Dermis lymphatic vessel endothelial cell (primary cell): Measurements from ENCODE around the gene SERTM1. TPM values are rescaled to one million over a fixed set of nuclear protein-coding genes. Genes with fewer than 3 reads are reported as not detected.

Source experiments
- total RNA-seq: library from RNA; depleted of rRNA; stranded (reverse); fragments of >200 nt; gene quantifications from 2 replicates; pipeline ENCODE4 v1.2.1, GENCODE V29; 2014

SERTM1 gene
- total RNA-seq = 0.09 TPM in 1 of 2 replicates, not detected in the other

GRCh38 chr13:36673838-36674326, at the start of gene SERTM1:
Gene SERTM1, plus strand, starts transcription at chr13:36674020. Its CDS starts 21,059 bp downstream, at chr13:36695079.

Other genes with a start within 250 kb of the SERTM1 start
- gene CCNA1, start 241.5 kb upstream of the SERTM1 start, total RNA-seq = 0.43 and 2.8 TPM in 2 replicates
- gene RFXAP, start 145.2 kb downstream of the SERTM1 start, total RNA-seq = 0.65 and 1.0 TPM in 2 replicates
- gene SMAD9, start 246.2 kb downstream of the SERTM1 start, total RNA-seq = 26.9 and 27.8 TPM in 2 replicates